Common myeloid progenitor, CD34-positive (primary cell): Measurements from ENCODE around the gene PGLYRP4.

ENCODE experiments used
- CTCF ChIA-PET: fragments of 350-600 bp; sonication (Branson Sonifier 250); formaldehyde crosslinking; loops from one replicate; lab custom pipeline; 2021; ENCODE audit warnings: antibody characterized with exemption; lab: Charles Lee
- POLR2A ChIA-PET: fragments of 350-600 bp; sonication (Branson Sonifier 250); formaldehyde crosslinking; loops from one replicate; lab custom pipeline; 2021; ENCODE audit warnings: antibody characterized with exemption; lab: Charles Lee
- DNase-seq, 3 donors: peaks; one replicate each; pipeline versions ENCODE4 v3.0.0 to v3.0.0-alpha.2; 2013
- H3K27ac ChIP-seq, 2 experiments: 1 replicate in 1 of 2; 2 replicates in 1 of 2; pipeline ENCODE4 v1.7.0; 2013; ENCODE audit warnings: inconsistent platforms in 2 of 2, low read length in 2 of 2, mild to moderate bottlenecking in 2 of 2, low read depth in 1 of 2, moderate library complexity in 1 of 2; ENCODE audit not compliant: severe bottlenecking in 2 of 2, insufficient read depth in 1 of 2, poor library complexity in 1 of 2
- H3K27me3 ChIP-seq, 5 experiments: replicated peaks in 2 of 5; 1 replicate in 3 of 5; 2 replicates in 2 of 5; pipeline versions ENCODE4 v1.6.1 to v1.7.0; 2013; ENCODE audit warnings: low read length in 4 of 5, mild to moderate bottlenecking in 2 of 5, moderate library complexity in 2 of 5, inconsistent platforms in 1 of 5; ENCODE audit not compliant: insufficient read depth in 5 of 5, control insufficient read depth in 4 of 5
- H3K36me3 ChIP-seq, 4 experiments: 1 replicate in 2 of 4; 2 replicates in 2 of 4; pipeline versions ENCODE4 v1.6.1 to v1.7.0; 2013; ENCODE audit warnings: low read length in 3 of 4, control low read depth in 1 of 4, mild to moderate bottlenecking in 1 of 4; ENCODE audit not compliant: control insufficient read depth in 4 of 4, insufficient read depth in 4 of 4
- H3K4me1 ChIP-seq, 4 experiments: 1 replicate in 3 of 4; 2 replicates in 1 of 4; pipeline versions ENCODE4 v1.6.1 to v1.7.1; 2013; ENCODE audit warnings: low read length in 3 of 4, mild to moderate bottlenecking in 3 of 4, control low read depth in 1 of 4, inconsistent platforms in 1 of 4, moderate library complexity in 1 of 4; ENCODE audit not compliant: control insufficient read depth in 4 of 4, insufficient read depth in 4 of 4; ENCODE audit errors: control extremely low read depth in 1 of 4
- H3K4me3 ChIP-seq, 7 experiments: 1 replicate in 4 of 7; 2 replicates in 3 of 7; pipeline versions ENCODE4 v1.5.1 to v1.7.0; 2013; ENCODE audit warnings: mild to moderate bottlenecking in 7 of 7, low read length in 6 of 7, moderate library complexity in 6 of 7, inconsistent platforms in 2 of 7, low read depth in 2 of 7, control low read depth in 1 of 7; ENCODE audit not compliant: insufficient read depth in 4 of 7, control insufficient read depth in 1 of 7; ENCODE audit errors: extremely low read depth in 1 of 7
- H3K9me3 ChIP-seq, 5 experiments: 1 replicate in 4 of 5; 2 replicates in 1 of 5; pipeline versions ENCODE4 v1.6.1 to v1.7.1; 2013; ENCODE audit warnings: low read length in 4 of 5, mild to moderate bottlenecking in 2 of 5, inconsistent platforms in 1 of 5, low read depth in 1 of 5, moderate library complexity in 1 of 5; ENCODE audit not compliant: control insufficient read depth in 4 of 5, insufficient read depth in 2 of 5; ENCODE audit errors: control extremely low read depth in 1 of 5
- WGBS: methylation state at CpG from one replicate; pipeline ENCODE4 v1.1.5; 2013; ENCODE audit not compliant: insufficient coverage; 5-methylcytosine and 5-hydroxymethylcytosine counted together

PGLYRP4 gene

GRCh38 chr1:153389973-153390879 lies 41.6 kb upstream of the PGLYRP4 start:
- Histone ChIP-seq H3K27ac (no peak overlapping the region), H3K9me3 (no peaks in the 10 kb centered on the region), H3K36me3 (no peaks in the 10 kb centered on the region), H3K4me1 (peaks cover 11 to 55% (median 32%) of the 10 kb centered on the region in 4 experiments), H3K4me3 (peak overlapping the region in 3 of 7 experiments; percentile 16 to 37 (median 31)), H3K27me3 (no peaks in the 10 kb centered on the region)
- CTCF ChIA-PET, result interaction anchor here (0.9 to 2.9 kb wide), 6 partner anchors 13 to 42 kb away, joined by 3 to 12 read pairs (median 6); partner anchors contain the start of genes PGLYRP4 and S100A9
- DNase-seq, result peak; percentile 14 to 60 (median 54)
- 70% methylated on average over 10 of the region's 17 CpGs for WGBS
- POLR2A ChIA-PET, result no interaction called here

- Histone ChIP-seq H3K4me3 (peak overlapping the region in 1 of 7 experiments; percentile 32), H3K27ac (no peak overlapping the region), H3K4me1 (peaks cover 11 to 60% (median 36%) of the 10 kb centered on the region in 4 experiments), H3K9me3 (no peaks in the 10 kb centered on the region), H3K27me3 (no peaks in the 10 kb centered on the region), H3K36me3 (no peaks in the 10 kb centered on the region)
- POLR2A ChIA-PET, result no interaction called here
- CTCF ChIA-PET, result interaction anchor here (1.4 to 2.9 kb wide), 5 partner anchors 14 to 41 kb away, joined by 4 to 12 read pairs (median 6); partner anchors contain the start of genes PGLYRP4 and S100A9
- WGBS, result no CpG with 5 or more reads among the region's 1 CpG
- no peak for DNase-seq
Observed at GRCh38 chr1:153389401-153389800, 40.8 kb upstream of the PGLYRP4 start.

GRCh38 chr1:153387785-153388184 lies 39.1 kb upstream of the PGLYRP4 start:
- no peaks in the 10 kb centered on the region for H3K36me3 ChIP-seq
- peaks cover 0 to under 1% (median 0%) of the 10 kb centered on the region in 5 experiments for H3K9me3 ChIP-seq
- no peak for DNase-seq
- H3K27ac ChIP-seq, result no peak overlapping the region
- no peaks in the 10 kb centered on the region for H3K27me3 ChIP-seq
- ChIA-PET CTCF (interaction anchor here (1.7 kb wide), 1 partner anchor 30 kb away, joined by 4 read pairs; the partner anchor contains the start of gene S100A9), POLR2A (no interaction called here)
- WGBS, result 89% methylated on average over 4 of the region's 4 CpGs
- H3K4me1 ChIP-seq, result peaks cover 11 to 60% (median 36%) of the 10 kb centered on the region in 4 experiments
- H3K4me3 ChIP-seq, result no peak overlapping the region

GRCh38 chr1:153387001-153387400 lies 38.4 kb upstream of the PGLYRP4 start:
- peak overlapping the region in 1 of 7 experiments; percentile 9 for H3K4me3 ChIP-seq
- peaks cover 0 to under 1% (median 0%) of the 10 kb centered on the region in 5 experiments for H3K27me3 ChIP-seq
- ChIA-PET POLR2A (no interaction called here), CTCF (interaction anchor here (1.5 to 1.7 kb wide), 2 partner anchors 29 to 30 kb away, joined by 3 to 4 read pairs; partner anchors contain the start of gene S100A9)
- H3K27ac ChIP-seq, result peak overlapping the region in 1 of 2 experiments; percentile 18
- H3K4me1 ChIP-seq, result peaks cover 11 to 60% (median 36%) of the 10 kb centered on the region in 4 experiments
- 93% methylated on average over 3 of the region's 4 CpGs for WGBS
- no peaks in the 10 kb centered on the region for H3K36me3 ChIP-seq
- H3K9me3 ChIP-seq, result peaks cover 0 to 4% (median 0%) of the 10 kb centered on the region in 5 experiments
- no peak for DNase-seq

GRCh38 chr1:153386500-153386901 lies 37.9 kb upstream of the PGLYRP4 start:
- CTCF ChIA-PET, result interaction anchor here (1.5 kb wide), 1 partner anchor 29 kb away, joined by 3 read pairs; the partner anchor contains the start of gene S100A9
- Histone ChIP-seq H3K27me3 (peaks cover 0 to 2% (median 0%) of the 10 kb centered on the region in 5 experiments), H3K36me3 (no peaks in the 10 kb centered on the region), H3K4me1 (peaks cover 11 to 56% (median 36%) of the 10 kb centered on the region in 4 experiments), H3K4me3 (peak overlapping the region in 1 of 7 experiments; percentile 0), H3K9me3 (peaks cover 0 to 6% (median 0%) of the 10 kb centered on the region in 5 experiments), H3K27ac (peak overlapping the region in 1 of 2 experiments; percentile 18)
- 0% methylated on average over 5 of the region's 5 CpGs for WGBS
- DNase-seq, result peak; percentile 76 to 92 (median 92)
- POLR2A ChIA-PET, result interaction anchor here (0.6 kb wide), 1 partner anchor 1312 kb away, joined by 3 read pairs; no protein-coding TSS in a partner anchor

- Histone ChIP-seq H3K9me3 (peaks cover 0 to 7% (median 2%) of the 10 kb centered on the region in 5 experiments), H3K36me3 (no peaks in the 10 kb centered on the region), H3K4me3 (no peak overlapping the region), H3K27me3 (peaks cover 0 to 2% (median 0%) of the 10 kb centered on the region in 5 experiments), H3K4me1 (peaks cover 11 to 42% (median 25%) of the 10 kb centered on the region in 4 experiments), H3K27ac (no peak overlapping the region)
- no peak for DNase-seq
- ChIA-PET POLR2A (interaction anchor here (0.9 kb wide), 1 partner anchor 8 kb away, joined by 3 read pairs; no protein-coding TSS in a partner anchor), CTCF (interaction anchor here (1.3 kb wide), 1 partner anchor 36 kb away, joined by 4 read pairs; the partner anchor contains the start of gene PGLYRP4)
- 96% methylated on average over 4 of the region's 4 CpGs for WGBS
Observed at GRCh38 chr1:153384958-153385580, 36.4 kb upstream of the PGLYRP4 start.
